Skeletal muscle cell (primary cell): ENCODE measurements around the gene ENPP7.

Source experiments
- DNase-seq: peaks from one replicate; pipeline ENCODE4 v3.0.0-alpha.2; 2010; ENCODE audit warnings: low read depth
- H3K4me3 ChIP-seq: 2 replicates; pipeline ENCODE4 v1.5.1; 2011; ENCODE audit warnings: low read depth, mild to moderate bottlenecking, control low read depth, low read length, moderate library complexity

ENPP7 gene

DNA sequence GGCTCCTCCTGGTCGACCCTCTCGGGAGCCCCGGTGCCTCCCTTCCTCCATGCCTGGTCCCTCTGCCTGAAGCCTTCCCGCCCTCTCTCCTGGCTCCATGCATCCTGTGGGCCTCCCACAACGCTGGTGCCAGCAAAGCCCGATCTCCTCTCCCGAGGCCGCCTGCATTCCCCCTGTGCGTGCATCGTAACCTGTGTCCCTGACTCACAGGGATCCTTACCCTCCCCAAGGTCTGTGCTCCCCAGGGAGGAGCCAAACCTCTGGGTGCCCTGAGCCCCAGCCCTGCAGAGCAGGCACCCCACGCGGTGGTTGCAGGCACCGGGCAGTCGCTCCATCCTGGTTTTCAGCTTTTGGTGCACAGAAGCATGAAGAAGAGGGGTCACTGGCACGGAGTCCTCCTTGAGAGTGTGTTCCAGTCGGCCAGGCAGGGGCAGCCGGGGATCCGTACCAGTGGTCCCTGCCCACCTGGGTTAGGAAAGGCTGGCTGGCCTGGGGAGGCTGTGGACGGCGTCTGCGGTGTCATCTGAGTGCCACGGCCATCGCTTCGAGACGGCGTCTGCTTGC lies 1.8 kb upstream of the ENPP7 start:
- DNase-seq = no peak
- no peak overlapping the region for H3K4me3 ChIP-seq

DNA sequence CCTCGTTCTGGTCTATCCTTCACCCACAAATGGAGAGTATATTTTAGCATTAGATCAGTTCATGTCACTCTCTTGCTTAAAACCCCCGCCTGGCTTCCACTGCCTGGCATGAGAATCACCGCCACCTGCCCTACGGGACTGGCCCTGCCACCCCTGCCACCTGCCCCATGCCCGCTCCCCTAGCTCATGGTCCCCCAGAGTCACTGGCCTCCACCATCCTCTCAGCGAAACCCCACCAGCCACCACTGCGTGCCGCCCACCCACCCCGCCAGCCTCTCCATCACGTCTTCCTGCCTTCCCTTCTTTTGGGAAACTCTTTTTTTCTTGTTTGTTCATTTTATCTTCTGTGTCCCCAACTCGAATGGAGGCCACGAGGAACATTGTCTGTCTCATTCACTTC lies 982 bp upstream of the ENPP7 start:
- DNase-seq = no peak
- no peak overlapping the region for H3K4me3 ChIP-seq

DNA sequence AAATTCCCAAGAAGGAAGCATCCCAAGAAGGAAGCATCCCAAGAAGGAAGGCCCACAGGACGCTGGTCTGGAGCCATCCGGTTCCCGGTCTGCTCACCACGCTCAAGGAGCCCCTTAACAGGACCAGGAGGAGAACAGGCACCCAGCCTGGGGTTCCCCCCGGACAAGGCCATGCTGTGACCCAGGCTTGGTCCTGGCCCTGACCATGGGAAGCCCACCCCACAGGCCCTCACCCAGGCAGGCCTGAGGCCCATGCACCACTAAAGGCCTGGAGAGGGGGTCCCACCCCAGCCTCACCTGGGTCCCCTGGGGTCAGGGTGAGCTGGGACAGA lies 340 bp upstream of the ENPP7 start:
- DNase-seq = no peak
- H3K4me3 ChIP-seq = no peak overlapping the region

- no peak overlapping the region for H3K4me3 ChIP-seq
- no peak for DNase-seq
These were observed 1.5 kb downstream of the ENPP7 start for GRCh38 chr17:79732254-79732653.

GRCh38 chr17:79732804-79733691 lies 2.3 kb downstream of the ENPP7 start:
- no peak overlapping the region for H3K4me3 ChIP-seq
- DNase-seq = no peak

DNA sequence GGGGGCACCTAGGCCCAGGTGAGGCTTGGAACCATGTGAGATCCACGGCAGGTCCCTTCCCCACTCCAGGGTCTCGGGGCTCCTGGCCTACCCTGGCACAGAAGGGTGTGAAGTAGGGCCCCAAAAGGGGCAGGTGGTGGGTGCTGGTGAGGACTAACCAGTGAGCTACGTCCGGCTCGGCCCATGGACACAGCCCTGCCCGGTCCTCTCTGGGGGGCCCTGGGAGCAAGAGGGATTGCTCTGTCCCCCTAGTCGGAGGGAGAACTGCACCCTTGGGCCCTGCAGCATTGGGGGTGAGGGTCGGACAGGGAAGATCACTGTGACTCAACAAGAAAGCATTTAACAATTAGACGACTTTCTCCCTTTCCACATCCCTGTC lies 2.9 kb downstream of the ENPP7 start:
- DNase-seq = no peak
- no peak overlapping the region for H3K4me3 ChIP-seq

- DNase-seq = no peak
- H3K4me3 ChIP-seq = no peak overlapping the region
These were observed 4.4 kb downstream of the ENPP7 start for GRCh38 chr17:79735096-79735495.

DNA sequence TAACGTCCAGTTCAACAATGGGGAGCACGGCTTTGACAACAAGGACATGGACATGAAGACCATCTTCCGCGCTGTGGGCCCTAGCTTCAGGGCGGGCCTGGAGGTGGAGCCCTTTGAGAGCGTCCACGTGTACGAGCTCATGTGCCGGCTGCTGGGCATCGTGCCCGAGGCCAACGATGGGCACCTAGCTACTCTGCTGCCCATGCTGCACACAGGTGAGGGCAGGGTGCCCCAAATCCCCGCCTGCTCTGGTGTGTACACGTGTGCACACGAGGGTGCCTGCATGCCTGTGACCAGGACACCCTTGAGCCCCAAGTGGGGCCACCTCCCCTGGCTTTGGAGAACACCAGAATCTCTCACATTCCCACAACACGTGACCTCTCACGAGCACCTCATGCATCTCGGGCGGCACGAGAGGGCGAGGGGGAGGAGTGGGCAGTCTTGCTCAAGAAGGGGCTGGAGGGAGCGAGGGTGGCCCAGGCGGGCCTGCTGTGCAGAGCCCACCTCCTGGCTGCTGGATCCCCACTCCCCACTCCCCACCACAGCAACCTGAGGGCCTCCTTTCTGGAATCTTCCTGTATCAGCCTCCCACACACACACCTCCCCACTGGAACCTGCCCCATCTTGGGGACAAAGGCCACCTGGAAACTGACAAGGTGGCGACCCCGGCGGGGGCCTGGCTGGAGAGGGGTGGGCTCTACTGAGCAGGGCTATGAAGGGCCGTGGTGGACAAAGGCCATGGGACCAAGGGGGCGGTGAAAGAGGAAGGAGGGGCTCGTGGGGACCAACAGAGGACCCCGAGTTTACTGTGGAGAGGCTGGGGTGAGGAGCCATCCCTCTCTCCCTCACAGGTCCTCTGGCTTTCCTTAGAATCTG lies 6.5 kb downstream of the ENPP7 start:
- H3K4me3 ChIP-seq = no peak overlapping the region
- DNase-seq = no peak

DNA sequence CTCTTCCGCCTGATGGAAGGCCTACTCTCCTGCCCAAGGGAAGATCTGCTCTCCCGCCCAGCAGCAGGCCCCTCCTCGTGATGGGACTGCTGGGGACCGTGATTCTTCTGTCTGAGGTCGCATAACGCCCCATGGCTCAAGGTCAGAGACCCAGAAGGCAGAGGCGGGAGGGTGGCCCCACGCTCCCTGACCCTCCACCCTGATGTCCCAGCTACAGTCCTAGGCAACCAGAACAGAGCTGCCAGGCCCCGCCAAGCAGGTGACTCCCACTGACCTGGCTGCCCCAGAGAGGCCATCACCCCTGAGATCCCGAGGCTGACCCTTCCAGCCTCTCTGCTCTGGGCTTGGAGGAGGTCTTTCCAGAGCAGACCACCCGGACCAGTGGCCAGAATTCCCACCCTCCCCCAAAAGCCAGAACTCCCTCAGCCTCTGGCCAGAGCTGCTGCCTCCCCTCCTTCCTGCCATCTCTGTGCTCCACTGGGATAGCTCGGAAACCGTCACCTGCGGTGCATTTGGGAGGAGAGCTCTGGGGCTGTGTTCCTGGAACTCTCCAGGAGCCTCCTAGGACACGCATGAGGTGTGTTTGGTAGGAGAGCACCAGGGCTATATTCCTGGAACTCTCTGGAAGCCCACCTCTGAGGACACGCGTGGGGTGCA lies 7.3 kb downstream of the ENPP7 start:
- no peak for DNase-seq
- H3K4me3 ChIP-seq = no peak overlapping the region

GRCh38 chr17:79738643-79739042 lies 7.9 kb downstream of the ENPP7 start:
- no peak for DNase-seq
- H3K4me3 ChIP-seq = no peak overlapping the region

- no peak for DNase-seq
- no peak overlapping the region for H3K4me3 ChIP-seq
These were observed 8.7 kb downstream of the ENPP7 start for GRCh38 chr17:79739148-79740062.

GRCh38 chr17:79740413-79740812 lies 9.7 kb downstream of the ENPP7 start:
- no peak for DNase-seq
- H3K4me3 ChIP-seq = no peak overlapping the region

GRCh38 chr17:79741401-79741750 lies 10.6 kb downstream of the ENPP7 start:
- DNase-seq = no peak
- no peak overlapping the region for H3K4me3 ChIP-seq

DNA sequence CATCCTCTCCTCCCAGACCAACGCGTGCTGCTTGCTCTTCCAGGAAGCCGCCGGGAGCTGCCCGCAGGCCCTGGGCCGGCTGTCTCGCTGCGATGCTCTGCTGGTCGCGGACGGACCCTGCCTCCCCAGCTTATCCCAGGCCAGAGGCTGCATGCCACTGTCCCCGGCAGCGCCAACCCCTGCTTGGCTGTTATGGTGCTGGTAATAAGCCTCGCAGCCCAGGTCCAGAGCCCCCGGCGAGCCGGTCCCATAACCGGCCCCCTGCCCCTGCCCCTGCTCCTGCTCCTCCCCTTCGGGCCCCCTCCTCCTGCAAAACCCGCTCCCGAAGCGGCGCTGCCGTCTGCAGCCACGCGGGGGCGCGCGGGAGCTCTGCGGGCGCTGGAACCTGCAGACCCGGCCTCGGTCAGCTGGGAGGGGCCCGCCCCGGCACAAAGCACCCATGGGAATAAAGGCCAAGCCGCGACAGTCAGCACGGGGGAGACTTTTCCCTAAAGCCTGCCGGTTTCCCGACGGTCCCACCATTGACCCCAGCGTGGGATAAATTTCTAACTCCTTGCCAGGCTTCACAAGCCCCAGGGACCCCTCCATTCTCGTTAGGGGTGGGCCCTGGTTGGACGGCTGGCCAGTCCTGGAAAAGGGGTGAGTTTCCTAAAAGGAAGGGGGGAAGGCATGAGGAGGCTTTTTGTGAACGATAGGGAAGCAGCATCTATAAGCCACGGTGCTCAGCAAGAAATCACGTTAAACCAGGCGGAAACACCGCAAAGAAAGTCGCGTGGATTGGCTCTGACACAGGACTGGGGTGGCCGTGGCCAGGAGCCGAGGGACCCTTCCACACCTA lies 11.2 kb downstream of the ENPP7 start:
- no peak for DNase-seq
- H3K4me3 ChIP-seq = no peak overlapping the region

DNA sequence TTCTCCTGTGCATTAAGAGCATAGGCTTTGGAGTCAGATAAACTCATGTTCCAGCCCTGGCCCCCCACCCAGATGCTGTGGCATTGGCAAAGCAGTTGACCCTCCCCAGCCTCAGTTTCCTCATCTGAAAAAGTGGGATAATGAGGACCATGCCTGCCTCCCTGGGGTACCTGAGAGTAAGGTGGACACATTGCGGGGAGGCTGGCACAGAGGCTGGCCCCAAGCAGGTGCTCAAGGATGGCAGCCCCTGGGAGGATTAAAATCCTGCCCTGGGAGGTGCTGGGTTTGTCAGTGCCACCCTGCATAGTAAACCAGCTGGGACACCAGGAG lies 11.8 kb downstream of the ENPP7 start:
- H3K4me3 ChIP-seq = no peak overlapping the region
- DNase-seq = no peak

GRCh38 chr17:79742951-79743476 lies 12.3 kb downstream of the ENPP7 start:
- H3K4me3 ChIP-seq = no peak overlapping the region
- DNase-seq = no peak

- DNase-seq = no peak
These were observed 12.9 kb downstream of the ENPP7 start for GRCh38 chr17:79743614-79744013.

GRCh38 chr17:79745641-79746105 lies 14.9 kb downstream of the ENPP7 start:
- no peak overlapping the region for H3K4me3 ChIP-seq
- no peak for DNase-seq

More at GRCh38 chr17:79743614-79744013, 12.9 kb downstream of the ENPP7 start:
- H3K4me3 ChIP-seq = no peak overlapping the region
